K562 (cell line): ENCODE data around the gene ZNF83. TPM values are rescaled to one million over a fixed set of nuclear protein-coding genes. Genes with fewer than 3 reads are reported as not detected.
"Not testable (repeated sequence)": the region's sequence is repeated elsewhere in the genome, so short reads cannot be mapped to it uniquely, and the experiment has no call there.

Experiments used
- ATAC-seq: fragments of 200-7000 bp; cut with Tn5 transposase; 3 replicates; pipeline ENCODE4 v1.9.1; 2020; ENCODE audit warnings: moderate library complexity
- BruUV-seq: library from RNA; stranded (reverse); fragments of 400-500 nt; replicated peaks from 2 replicates; lab custom pipeline; 2021; lab: Mats Ljungman, UMichigan
- CTCF ChIA-PET: fragments of 300-600 bp; formaldehyde crosslinking; extraction: SDS; loops from one replicate; lab custom pipeline; 2021; ENCODE audit warnings: low intra/inter-chr PET ratio; lab: Yijun Ruan, JAX
- POLR2A ChIA-PET: fragments of 300-600, 350-650 bp; sonication (Branson Sonifier 250); formaldehyde crosslinking; extraction: SDS; loops from one replicate; lab custom pipeline; 2021; ENCODE audit warnings: antibody characterized with exemption, inconsistent platforms; lab: Yijun Ruan, JAX
- DNase-seq, 4 experiments: peaks; one replicate each; pipeline versions ENCODE4 v3.0.0 to v3.0.0-alpha.2; 2011 to 2018; ENCODE audit warnings: low spot score in 3 of 4, mixed read lengths in 3 of 4; ENCODE audit errors: extremely low read depth in 1 of 4
- FAIRE-seq: peaks from 2 replicates; lab custom pipeline; 2011; peaks lifted over from hg19 to GRCh38; lab: Jason Lieb, UNC
- H2AFZ ChIP-seq: 2 replicates; pipeline ENCODE4 v1.6.0; 2011; ENCODE audit warnings: low read depth, low read length, control low read depth, inconsistent platforms
- H3K27ac ChIP-seq: fragments of 200-600 bp; 3 replicates; pipeline ENCODE4 v1.8.0; 2011; ENCODE audit warnings: low read depth, mild to moderate bottlenecking, control low read depth, inconsistent platforms, low read length, moderate library complexity, mixed read lengths; ENCODE audit errors: extremely low read depth
- H3K27me3 ChIP-seq, 2 experiments: fragments of 300-600 bp in 1 of 2; 2 replicates in 1 of 2; 3 replicates in 1 of 2; pipeline versions ENCODE4 v1.6.0 to v1.8.0; 2011; ENCODE audit warnings: inconsistent platforms in 2 of 2, low read length in 2 of 2, mild to moderate bottlenecking in 1 of 2, mixed read lengths in 1 of 2, moderate library complexity in 1 of 2; ENCODE audit not compliant: control insufficient read depth in 2 of 2, insufficient read depth in 2 of 2
- H3K36me3 ChIP-seq: fragments of 300-600 bp; 3 replicates; pipeline ENCODE4 v1.8.0; 2011; ENCODE audit warnings: mild to moderate bottlenecking, low read length, inconsistent platforms; ENCODE audit not compliant: control insufficient read depth, insufficient read depth
- H3K4me1 ChIP-seq, 2 experiments: fragments of 200-600 bp in 1 of 2; replicated peaks in 1 of 2; 2 replicates in 1 of 2; 3 replicates in 1 of 2; pipeline versions ENCODE4 v1.5.1 to v1.8.0; 2011; ENCODE audit warnings: inconsistent platforms in 2 of 2, low read length in 2 of 2, mild to moderate bottlenecking in 1 of 2, mixed read lengths in 1 of 2, moderate library complexity in 1 of 2; ENCODE audit not compliant: control insufficient read depth in 2 of 2, insufficient read depth in 2 of 2
- H3K4me2 ChIP-seq: 2 replicates; pipeline ENCODE4 v1.6.1; 2011; ENCODE audit warnings: low read length, control low read depth, inconsistent platforms, mixed read lengths; ENCODE audit not compliant: insufficient read depth
- H3K4me3 ChIP-seq: fragments of 200-600 bp; sonication (generic), shearing (Covaris generic); 2 replicates; pipeline ENCODE4 v1.5.1; 2016; ENCODE audit warnings: control low read depth, inconsistent platforms
- H3K79me2 ChIP-seq: fragments of 200-600 bp; 3 replicates; pipeline ENCODE4 v1.8.0; 2011; ENCODE audit warnings: low read length, inconsistent platforms; ENCODE audit not compliant: control insufficient read depth, insufficient read depth
- H3K9ac ChIP-seq, 2 experiments: 2 replicates each; pipeline versions ENCODE4 v1.6.0 to v1.6.1; 2011; ENCODE audit warnings: low read depth in 2 of 2, low read length in 2 of 2, control low read depth in 1 of 2, inconsistent platforms in 1 of 2, mild to moderate bottlenecking in 1 of 2, mixed read lengths in 1 of 2; ENCODE audit not compliant: insufficient read depth in 1 of 2
- H3K9me1 ChIP-seq: one replicate; pipeline ENCODE4 v1.6.0; 2011; ENCODE audit warnings: inconsistent platforms, mild to moderate bottlenecking, low read length, moderate library complexity; ENCODE audit not compliant: control insufficient read depth, insufficient read depth
- H3K9me3 ChIP-seq: replicated peaks from 2 replicates; pipeline ENCODE4 v1.5.1; 2011; ENCODE audit warnings: low read depth, low read length, inconsistent platforms; ENCODE audit not compliant: control insufficient read depth, insufficient read depth
- H4K20me1 ChIP-seq: replicated peaks from 2 replicates; pipeline ENCODE4 v1.6.1; 2011; ENCODE audit warnings: low read length, inconsistent platforms, mixed read lengths; ENCODE audit not compliant: control insufficient read depth, insufficient read depth
- BRD4 ChIP-seq: fragments of 200-600 bp; sonication (generic); IDR thresholded peaks from 2 replicates; pipeline ENCODE4 v1.6.1; 2017; ENCODE audit warnings: inconsistent platforms
- CTBP1 ChIP-seq: fragments of 450-650 bp; IDR thresholded peaks from 2 replicates; pipeline ENCODE4 v1.6.1; 2016; ENCODE audit warnings: borderline replicate concordance
- EGR1 ChIP-seq: fragments of 450-650 bp; conservative IDR thresholded peaks from 2 replicates; pipeline ENCODE4 v1.6.1; 2017; ENCODE audit warnings: mild to moderate bottlenecking
- MEIS2 ChIP-seq: fragments of 450-650 bp; IDR thresholded peaks from 2 replicates; pipeline ENCODE4 v1.6.1; 2014; ENCODE audit warnings: mild to moderate bottlenecking; ENCODE audit not compliant: partially characterized antibody
- SETDB1 ChIP-seq: IDR thresholded peaks from one replicate; pipeline ENCODE4 v1.6.1; 2012; ENCODE audit warnings: low read length, control low read depth, inconsistent platforms
- ZFP36 ChIP-seq: fragments of 150-350 bp; IDR thresholded peaks from 2 replicates; pipeline ENCODE4 v1.6.1; 2018; ENCODE audit warnings: low read length, low read depth; ENCODE audit not compliant: partially characterized antibody
- ZNF217 ChIP-seq: sonication (generic); formaldehyde crosslinking; IDR thresholded peaks from 2 replicates; pipeline ENCODE4 v1.8.0; 2022; ENCODE audit warnings: mild to moderate bottlenecking, missing genetic modification reagents
- ZNF41 ChIP-seq: fragments of 250-450 bp; sonication (Bioruptor Pico); conservative IDR thresholded peaks from 2 replicates; pipeline ENCODE4 v1.4.0; 2020; ENCODE audit warnings: mild to moderate bottlenecking
- whole genome bisulfite sequencing: fragments of 100-300 bp; shearing (Covaris generic); methylation state at CpG from one replicate; pipeline ENCODE4 v1.1.6; 2016; ENCODE audit warnings: low coverage, mixed read lengths; ENCODE audit not compliant: insufficient coverage; ENCODE audit errors: missing lambda C conversion rate; 5-methylcytosine and 5-hydroxymethylcytosine counted together
- in situ Hi-C: fragments of 300-500 bp; cut with MboI; formaldehyde crosslinking; loops from 4 replicates; pipeline ENCODE4 v1.15.0; 2018; ENCODE audit warnings: inconsistent platforms, mixed read lengths
- intact Hi-C: fragments of 100-400 bp; cut with micrococcal nuclease; formaldehyde crosslinking; loops from 2 replicates; pipeline ENCODE4 v1.14.2; 2022
- polyA plus RNA-seq, 8 experiments: library from polyadenylated mRNA; depleted of rRNA in 4 of 8; stranded (reverse) in 5 of 8; unstranded in 3 of 8; fragments of >200 nt; fragmentation: Nextera tagmentation in 2 of 8; fragmentation: Illumina TruSeq in 1 of 8; extraction: Ambion mirVana in 2 of 8; extraction: Trizol in 1 of 8; gene quantifications; 2 replicates each; pipeline versions ENCODE4 v1.2.1 to v1.2.3, GENCODE V29; 2011 to 2014; ENCODE audit warnings: inconsistent platforms in 1 of 8, missing spikeins in 1 of 8
- total RNA-seq, 7 experiments: library from RNA; depleted of rRNA in 6 of 7; stranded (reverse); fragments of >200 nt in 6 of 7; fragmentation: Illumina TruSeq in 2 of 7; extraction: Trizol in 2 of 7; gene quantifications; 2 replicates each; pipeline versions ENCODE4 v1.2.1 to v1.2.3, GENCODE V29; 2011 to 2021; ENCODE audit warnings: low replicate concordance in 1 of 7
- TF ChIP-seq, protein P1 (sequence below): fragments of 450-650 bp; IDR thresholded peaks from 2 replicates; pipeline ENCODE4 v1.7.0; 2016; ENCODE audit warnings: borderline replicate concordance
- TF ChIP-seq, protein P2 (sequence below), 2 experiments: fragments of 450-650 bp in 1 of 2; sonication (generic) in 1 of 2; formaldehyde crosslinking in 1 of 2; IDR thresholded peaks in 1 of 2; conservative IDR thresholded peaks in 1 of 2; 2 replicates each; pipeline versions ENCODE4 v1.6.1 to v1.8.1; 2016 to 2023; ENCODE audit warnings: mild to moderate bottlenecking in 2 of 2, moderate library complexity in 2 of 2, inconsistent platforms in 1 of 2, missing genetic modification reagents in 1 of 2
- TF ChIP-seq, protein P3 (sequence below): sonication (generic); formaldehyde crosslinking; IDR thresholded peaks from 2 replicates; pipeline ENCODE4 v1.8.0; 2022; ENCODE audit warnings: missing genetic modification reagents, mild to moderate bottlenecking, borderline replicate concordance

ZNF83 gene
- total and polyA plus RNA-seq, 9 of the 15 experiments (the other 6 are each of a cell fraction or from before 2014, with no cell fraction given): 18.6 to 74.3 (median 51.9) TPM

DNA sequence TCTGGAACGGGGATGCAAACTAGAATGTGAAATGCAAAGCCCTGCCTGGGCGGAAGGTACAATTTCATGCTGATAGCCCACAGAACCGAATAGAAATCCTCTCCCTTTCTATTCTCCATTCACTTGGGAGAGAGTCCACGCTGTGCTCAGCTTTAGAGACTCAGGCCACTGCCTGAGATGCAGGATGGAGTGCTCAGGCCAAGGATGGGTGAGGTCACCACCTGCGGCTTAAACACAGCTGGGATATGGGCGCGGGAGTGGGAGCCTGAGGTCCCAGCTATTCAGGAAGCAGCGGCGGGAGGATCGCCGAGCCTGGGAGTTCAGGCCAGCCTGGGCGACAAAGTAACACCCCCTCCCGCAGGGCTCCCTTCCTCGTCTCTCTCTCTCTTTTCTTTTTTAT lies 446 bp upstream of the ZNF83 start (continued):
- TF ChIP-seq CTBP1 (peak; percentile 74), EGR1 (no peak)

DNA sequence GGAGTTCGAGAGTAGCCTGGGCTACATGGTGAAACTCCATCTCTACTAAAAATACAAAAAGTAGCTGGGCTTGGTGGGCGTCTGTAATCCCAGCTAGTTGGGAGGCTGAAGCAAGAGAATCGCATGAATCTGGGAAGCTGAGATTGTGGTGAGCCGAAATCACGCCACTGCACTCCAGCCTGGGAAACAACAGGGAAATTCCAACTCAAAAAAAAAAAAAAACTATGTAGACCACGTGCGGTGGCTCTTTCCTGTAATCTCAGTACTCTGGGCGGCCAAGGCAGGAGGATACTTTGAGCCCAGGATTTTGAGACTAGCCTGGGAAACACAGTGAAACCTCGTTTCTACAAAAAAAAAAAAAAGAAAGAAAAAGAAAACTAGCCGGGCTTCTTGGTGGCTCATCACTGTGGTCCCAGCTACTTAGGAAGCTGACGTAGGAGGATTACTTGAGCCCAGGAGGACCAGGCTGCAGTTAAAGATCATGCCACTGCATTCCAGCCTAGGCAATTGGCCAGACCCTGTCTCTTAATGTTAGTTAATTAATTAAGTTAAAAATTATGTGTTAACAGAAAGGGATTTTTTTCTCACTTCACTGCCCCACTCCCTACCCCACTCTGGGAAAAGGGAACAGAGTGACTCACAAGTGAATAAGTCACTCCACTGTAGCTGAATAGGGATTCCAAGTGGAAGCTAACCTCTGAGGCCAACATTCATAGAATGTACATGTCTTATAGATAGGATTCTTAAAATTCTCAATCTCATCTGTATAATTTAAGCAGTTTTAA lies 2.2 kb downstream of the ZNF83 start:
- POLR2A ChIA-PET: interaction anchor here (0.5 kb wide), 1 partner anchor 1574 kb away, joined by 3 read pairs; no protein-coding TSS in a partner anchor
- intact Hi-C loops: no loop called here

DNA sequence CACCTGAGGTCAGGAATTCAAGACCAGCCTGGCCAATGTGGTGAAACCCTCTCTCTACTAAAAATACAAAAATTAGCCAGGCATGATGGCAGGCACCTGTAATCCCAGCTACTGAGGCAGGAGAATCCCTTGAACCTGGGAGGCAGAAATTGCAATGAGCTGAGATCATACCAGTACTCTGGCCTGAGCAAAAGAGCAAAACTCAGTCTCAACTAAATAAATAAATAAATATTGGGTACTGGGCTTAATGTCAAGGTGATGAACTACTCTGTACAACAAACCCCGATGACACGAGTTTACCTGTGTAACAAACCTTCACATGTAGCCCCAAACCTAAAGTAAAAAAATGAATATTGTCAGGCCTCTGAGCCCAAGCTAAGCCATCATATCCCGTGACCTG lies 10.7 kb downstream of the ZNF83 start:
- H3K9ac ChIP-seq, POLR2A ChIA-PET, H4K20me1 ChIP-seq, H3K27me3 ChIP-seq, BruUV-seq, ATAC-seq, H3K4me2 ChIP-seq, H3K4me3 ChIP-seq, H2AFZ ChIP-seq, H3K79me2 ChIP-seq, DNase-seq, in situ Hi-C loops, H3K9me3 ChIP-seq, intact Hi-C loops, CTCF ChIA-PET, FAIRE-seq, H3K9me1 ChIP-seq, H3K4me1 ChIP-seq: not testable (repeated sequence)
- 62% methylated on average over 3 of the region's 3 CpGs for WGBS
- Histone ChIP-seq H3K27ac (0 out of 3 replicates have a peak overlapping the region, but pooled peaks have one; percentile 44), H3K36me3 (peaks cover 53% of the 10 kb centered on the region)

More for the DNA sequence above, 2.2 kb downstream of the ZNF83 start:
- ATAC-seq (no peak), FAIRE-seq (no peak), DNase-seq (no peak)
- Histone ChIP-seq H2AFZ (no peak overlapping the region), H3K36me3 (peaks cover 18% of the 10 kb centered on the region; the same call in 1 of the 3 replicates), H3K27ac (no peak overlapping the region), H3K9me3 (no peaks in the 10 kb centered on the region), H3K4me3 (no peak overlapping the region), H3K9me1 (no peaks in the 10 kb centered on the region), H4K20me1 (no peaks in the 10 kb centered on the region), H3K27me3 (no peaks in the 10 kb centered on the region), H3K79me2 (peaks cover 14% of the 10 kb centered on the region), H3K9ac (no peak overlapping the region), H3K4me1 (peaks cover 5 to 18% of the 10 kb centered on the region in 2 experiments; a peak in 3 of 5 replicates), H3K4me2 (no peak overlapping the region)
- TF ChIP-seq ZNF217 (CRISPR knock-in tag) (no peak), ZFP36 (no peak), MEIS2 (no peak), SETDB1 (no peak), ZNF41 (no peak), BRD4 (no peak)
- TF ChIP-seq, protein P1, sequence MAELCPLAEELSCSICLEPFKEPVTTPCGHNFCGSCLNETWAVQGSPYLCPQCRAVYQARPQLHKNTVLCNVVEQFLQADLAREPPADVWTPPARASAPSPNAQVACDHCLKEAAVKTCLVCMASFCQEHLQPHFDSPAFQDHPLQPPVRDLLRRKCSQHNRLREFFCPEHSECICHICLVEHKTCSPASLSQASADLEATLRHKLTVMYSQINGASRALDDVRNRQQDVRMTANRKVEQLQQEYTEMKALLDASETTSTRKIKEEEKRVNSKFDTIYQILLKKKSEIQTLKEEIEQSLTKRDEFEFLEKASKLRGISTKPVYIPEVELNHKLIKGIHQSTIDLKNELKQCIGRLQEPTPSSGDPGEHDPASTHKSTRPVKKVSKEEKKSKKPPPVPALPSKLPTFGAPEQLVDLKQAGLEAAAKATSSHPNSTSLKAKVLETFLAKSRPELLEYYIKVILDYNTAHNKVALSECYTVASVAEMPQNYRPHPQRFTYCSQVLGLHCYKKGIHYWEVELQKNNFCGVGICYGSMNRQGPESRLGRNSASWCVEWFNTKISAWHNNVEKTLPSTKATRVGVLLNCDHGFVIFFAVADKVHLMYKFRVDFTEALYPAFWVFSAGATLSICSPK: no peak
- TF ChIP-seq, protein P2, sequence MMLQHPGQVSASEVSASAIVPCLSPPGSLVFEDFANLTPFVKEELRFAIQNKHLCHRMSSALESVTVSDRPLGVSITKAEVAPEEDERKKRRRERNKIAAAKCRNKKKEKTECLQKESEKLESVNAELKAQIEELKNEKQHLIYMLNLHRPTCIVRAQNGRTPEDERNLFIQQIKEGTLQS (IDR thresholded peaks at IDR 0.05): no peak
- TF ChIP-seq, protein P2 (CRISPR knock-in tag; conservative IDR thresholded peaks at IDR 0.05): no peak
- TF ChIP-seq, protein P3, sequence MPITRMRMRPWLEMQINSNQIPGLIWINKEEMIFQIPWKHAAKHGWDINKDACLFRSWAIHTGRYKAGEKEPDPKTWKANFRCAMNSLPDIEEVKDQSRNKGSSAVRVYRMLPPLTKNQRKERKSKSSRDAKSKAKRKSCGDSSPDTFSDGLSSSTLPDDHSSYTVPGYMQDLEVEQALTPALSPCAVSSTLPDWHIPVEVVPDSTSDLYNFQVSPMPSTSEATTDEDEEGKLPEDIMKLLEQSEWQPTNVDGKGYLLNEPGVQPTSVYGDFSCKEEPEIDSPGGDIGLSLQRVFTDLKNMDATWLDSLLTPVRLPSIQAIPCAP (CRISPR knock-in tag): no peak
- BruUV-seq: no TSS peak
- 94% methylated on average over 9 of the region's 11 CpGs for WGBS
- in situ Hi-C loops: no loop called here
- CTCF ChIA-PET: no interaction called here
